Esophagus squamous epithelium (tissue), 5 donors: ENCODE data around the gene CPOX. TPM values are rescaled to one million over a fixed set of nuclear protein-coding genes. Genes with fewer than 3 reads are reported as not detected.
"Not testable (repeated sequence)": the region's sequence is repeated elsewhere in the genome, so short reads cannot be mapped to it uniquely, and the experiment has no call there.

Source experiments
- DNase-seq: peaks from one replicate; lab custom pipeline; 2025; lab: John Stamatoyannopoulos, UW
- H3K27ac ChIP-seq, 4 donors: fragments of 200-600 bp; sonication (generic); one replicate each; pipeline ENCODE4 v1.5.1; 2016 to 2019; ENCODE audit warnings: mild to moderate bottlenecking in 1 of 4
- H3K27me3 ChIP-seq, 4 donors: fragments of 200-600 bp; sonication (generic); 1 replicate in 3 of 4; 2 replicates in 1 of 4; pipeline versions ENCODE4 v1.5.1 to v1.6.0; 2017 to 2021; ENCODE audit warnings: antibody characterized with exemption in 1 of 4
- H3K36me3 ChIP-seq, 3 donors: fragments of 200-600 bp; sonication (generic); one replicate each; pipeline ENCODE4 v1.5.1; 2016 to 2019
- H3K4me1 ChIP-seq, 3 donors: fragments of 200-600 bp; sonication (generic); one replicate each; pipeline ENCODE4 v1.5.1; 2017 to 2019
- H3K4me3 ChIP-seq, 4 donors: fragments of 200-600 bp; sonication (generic); 1 replicate in 3 of 4; 2 replicates in 1 of 4; pipeline ENCODE4 v1.5.1; 2016 to 2019; ENCODE audit warnings: mild to moderate bottlenecking in 2 of 4, moderate library complexity in 1 of 4
- H3K9me3 ChIP-seq, 3 donors: fragments of 200-600 bp; sonication (generic); one replicate each; pipeline ENCODE4 v1.5.1; 2016 to 2019
- POLR2A ChIP-seq, 4 donors: fragments of 450-650 bp; IDR thresholded peaks; one replicate each; pipeline ENCODE4 v1.6.1; 2017; ENCODE audit warnings: antibody characterized with exemption in 4 of 4, mild to moderate bottlenecking in 4 of 4, moderate library complexity in 3 of 4
- WGBS, 2 donors: methylation state at CpG; one replicate each; pipeline ENCODE4 v1.1.5; 2018; 5-methylcytosine and 5-hydroxymethylcytosine counted together
- intact Hi-C: fragments of 100-400 bp; cut with DNase I; formaldehyde crosslinking; loops from one replicate; pipeline ENCODE4 v1.15.0; 2022
- total RNA-seq, 4 donors: library from RNA; depleted of rRNA; stranded (reverse); fragments of >200 nt; gene quantifications; one replicate each; pipeline ENCODE4 v1.1.0, GENCODE V29; 2016
- TF ChIP-seq, protein P1 (sequence below), 6 experiments: fragments of 450-650 bp in 4 of 6; fragments of 200-600 bp in 2 of 6; sonication (generic) in 2 of 6; IDR thresholded peaks; one replicate each; pipeline ENCODE4 v1.5.1; 2016 to 2019; ENCODE audit warnings: antibody characterized with exemption in 6 of 6, mild to moderate bottlenecking in 4 of 6, moderate library complexity in 4 of 6
- donor health status: DM: yes; HTN: yes; CAD: no.

Gene CPOX
- total RNA-seq: 10 to 100 TPM; 18.3 to 23.6 (median 21.4) TPM

- Histone ChIP-seq H3K27me3 (no peaks in the 10 kb centered on the region), H3K4me3 (peak within 1 kb of the TSS; percentile 65 to 97 (median 85)), H3K36me3 (peaks cover 0 to 26% (median 8%) of the 10 kb centered on the region in 3 donors), H3K9me3 (no peaks in the 10 kb centered on the region), H3K27ac (peak within 1 kb of the TSS; percentile 80 to 94 (median 90)), H3K4me1 (peaks cover 0 to 32% (median 5%) of the 10 kb centered on the region in 3 donors)
- WGBS, 2 donors: 0 to 1% methylated on average over 9 to 21 of the region's 84 CpGs
- TF ChIP-seq, protein P1, sequence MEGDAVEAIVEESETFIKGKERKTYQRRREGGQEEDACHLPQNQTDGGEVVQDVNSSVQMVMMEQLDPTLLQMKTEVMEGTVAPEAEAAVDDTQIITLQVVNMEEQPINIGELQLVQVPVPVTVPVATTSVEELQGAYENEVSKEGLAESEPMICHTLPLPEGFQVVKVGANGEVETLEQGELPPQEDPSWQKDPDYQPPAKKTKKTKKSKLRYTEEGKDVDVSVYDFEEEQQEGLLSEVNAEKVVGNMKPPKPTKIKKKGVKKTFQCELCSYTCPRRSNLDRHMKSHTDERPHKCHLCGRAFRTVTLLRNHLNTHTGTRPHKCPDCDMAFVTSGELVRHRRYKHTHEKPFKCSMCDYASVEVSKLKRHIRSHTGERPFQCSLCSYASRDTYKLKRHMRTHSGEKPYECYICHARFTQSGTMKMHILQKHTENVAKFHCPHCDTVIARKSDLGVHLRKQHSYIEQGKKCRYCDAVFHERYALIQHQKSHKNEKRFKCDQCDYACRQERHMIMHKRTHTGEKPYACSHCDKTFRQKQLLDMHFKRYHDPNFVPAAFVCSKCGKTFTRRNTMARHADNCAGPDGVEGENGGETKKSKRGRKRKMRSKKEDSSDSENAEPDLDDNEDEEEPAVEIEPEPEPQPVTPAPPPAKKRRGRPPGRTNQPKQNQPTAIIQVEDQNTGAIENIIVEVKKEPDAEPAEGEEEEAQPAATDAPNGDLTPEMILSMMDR (IDR thresholded peaks at IDR 0.05): no peak
- peak in 1 of 4 donors; percentile 56 for TF ChIP-seq POLR2A (IDR thresholded peaks at IDR 0.05)
- intact Hi-C loops: no loop called here
- DNase-seq: peak; percentile 34
These were observed at the start of gene CPOX for GRCh38 chr3:98593046-98593936. TSS of gene CPOX (minus strand) at chr3:98593611. CDS start at chr3:98593504, 107 bp downstream.

DNA sequence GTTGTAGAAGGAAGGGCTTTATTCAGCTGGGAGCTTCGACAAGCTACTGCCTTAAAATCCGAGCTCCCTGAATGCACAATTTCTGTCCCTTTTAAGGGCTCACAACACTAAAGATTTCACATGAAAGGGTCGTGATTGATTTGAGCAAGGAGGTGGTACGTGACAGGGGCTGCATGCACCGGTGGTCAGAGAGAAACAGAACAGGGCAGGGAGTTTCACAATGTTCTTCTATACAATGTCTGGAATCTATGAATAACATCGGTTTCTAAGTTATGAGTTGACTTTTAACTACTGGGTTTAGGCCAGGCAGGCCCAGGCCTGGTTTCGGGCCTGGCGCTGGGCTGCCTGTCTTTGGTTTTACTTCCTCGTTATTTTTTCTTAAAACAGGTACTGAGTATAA is 49.4 kb upstream of the CPOX start:
- DNase-seq, H3K27ac ChIP-seq, H3K4me3 ChIP-seq, H3K27me3 ChIP-seq, H3K4me1 ChIP-seq, H3K36me3 ChIP-seq, H3K9me3 ChIP-seq, intact Hi-C loops: not testable (repeated sequence)
- WGBS, 2 donors: 80 to 86% methylated on average over 8 to 9 of the region's 9 CpGs

- H3K9me3 ChIP-seq, H3K27ac ChIP-seq, intact Hi-C loops, H3K36me3 ChIP-seq, DNase-seq, H3K4me1 ChIP-seq, H3K4me3 ChIP-seq, H3K27me3 ChIP-seq: not testable (repeated sequence)
- 50 to 61% methylated on average over 2 of the region's 2 CpGs for WGBS, 2 donors
These were observed 48.3 kb upstream of the CPOX start for GRCh38 chr3:98641756-98642155.

DNA sequence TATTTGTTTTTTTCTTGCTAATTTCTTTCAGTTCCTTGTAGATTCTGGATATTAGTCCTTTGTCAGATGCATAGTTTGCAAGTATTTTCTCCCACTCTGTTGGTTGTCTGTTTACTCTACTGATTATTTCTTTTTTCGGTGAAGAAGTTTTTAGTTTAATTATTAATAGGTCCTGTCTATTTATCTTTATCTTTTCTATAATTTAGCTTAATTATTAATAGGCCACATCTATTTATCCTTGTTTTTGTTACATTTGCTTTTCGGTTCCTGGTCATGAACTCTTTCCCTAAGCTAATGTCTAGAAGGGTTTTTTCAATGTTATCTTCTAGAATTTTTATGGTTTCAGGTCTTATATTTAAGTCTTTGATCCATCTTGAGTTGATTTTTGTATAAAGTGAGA is 45.1 kb upstream of the CPOX start:
- H3K4me3 ChIP-seq, intact Hi-C loops: not testable (repeated sequence)
- 83 to 92% methylated on average over 2 of the region's 2 CpGs for WGBS, 2 donors

DNA sequence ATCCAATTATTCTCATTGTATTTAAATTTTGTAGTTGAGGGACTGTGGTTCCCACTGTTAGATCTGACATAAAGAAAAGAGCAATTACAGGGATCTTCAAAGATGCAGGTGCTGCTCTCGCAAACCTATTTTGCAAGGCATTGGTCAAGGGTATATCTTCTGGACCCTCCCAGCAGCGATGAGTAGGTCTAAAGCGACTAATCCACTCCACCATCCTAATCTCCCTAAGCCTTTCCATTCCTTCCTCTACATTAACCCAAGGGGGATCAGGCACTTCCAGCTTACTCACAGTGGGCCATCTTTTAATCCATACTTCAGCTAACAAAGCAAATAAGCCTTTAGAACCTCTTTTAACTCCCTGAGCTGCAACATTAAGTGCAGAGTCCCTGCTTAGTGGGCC is 37.0 kb upstream of the CPOX start:
- no peak for TF ChIP-seq POLR2A (IDR thresholded peaks at IDR 0.05)
- TF ChIP-seq, protein P1 (IDR thresholded peaks at IDR 0.05): no peak
- Histone ChIP-seq H3K9me3 (no peaks in the 10 kb centered on the region), H3K36me3 (no peaks in the 10 kb centered on the region), H3K4me3 (no peak overlapping the region), H3K4me1 (no peaks in the 10 kb centered on the region), H3K27me3 (no peaks in the 10 kb centered on the region), H3K27ac (no peak overlapping the region)
- intact Hi-C loops: no loop called here
- WGBS, 2 donors: 72 to 77% methylated on average over 3 of the region's 3 CpGs
- no peak for DNase-seq

More for the DNA sequence above, 45.1 kb upstream of the CPOX start:
- not testable (repeated sequence) for H3K36me3 ChIP-seq, H3K9me3 ChIP-seq, DNase-seq, H3K27me3 ChIP-seq, H3K27ac ChIP-seq, H3K4me1 ChIP-seq

- DNase-seq: no peak
- Histone ChIP-seq H3K36me3 (no peaks in the 10 kb centered on the region), H3K4me1 (no peaks in the 10 kb centered on the region), H3K27me3 (no peaks in the 10 kb centered on the region), H3K4me3 (no peak overlapping the region), H3K27ac (no peak overlapping the region), H3K9me3 (no peaks in the 10 kb centered on the region)
- intact Hi-C loops: no loop called here
- TF ChIP-seq POLR2A (IDR thresholded peaks at IDR 0.05): no peak
- TF ChIP-seq, protein P1 (IDR thresholded peaks at IDR 0.05): no peak
These were observed 34.9 kb upstream of the CPOX start for GRCh38 chr3:98628317-98628716.
